H1 (cell line): Measurements from ENCODE around the gene TPBGL. TPM values are rescaled to one million over a fixed set of nuclear protein-coding genes. Genes with fewer than 3 reads are reported as not detected.

Experiments
- BRCA1 ChIP-seq: IDR thresholded peaks from 2 replicates; pipeline ENCODE4 v1.6.1; 2012; ENCODE audit warnings: low read depth, low read length, improper control_type of control experiment
- CBX8 ChIP-seq: fragments of 300-800, 300-1000 bp; sonication (generic); IDR thresholded peaks from 2 replicates; pipeline ENCODE4 v1.7.1; 2016; ENCODE audit warnings: low read depth, low read length, borderline replicate concordance
- HDAC6 ChIP-seq: IDR thresholded peaks from one replicate; pipeline ENCODE4 v1.7.1; 2012; ENCODE audit warnings: low read depth, mild to moderate bottlenecking, inconsistent platforms, low read length, moderate library complexity
- JUN ChIP-seq: IDR thresholded peaks from 2 replicates; pipeline ENCODE4 v1.6.1; 2011; ENCODE audit warnings: low read depth, mild to moderate bottlenecking, improper control_type of control experiment, low read length
- KDM5A ChIP-seq: fragments of 200-600 bp; IDR thresholded peaks from 2 replicates; pipeline ENCODE4 v1.7.1; 2012; ENCODE audit warnings: mild to moderate bottlenecking, low read length, inconsistent platforms, mixed read lengths
- PHF8 ChIP-seq: fragments of 200-600 bp; sonication (generic); conservative IDR thresholded peaks from 2 replicates; pipeline ENCODE4 v1.7.1; 2012; ENCODE audit warnings: low read depth, mild to moderate bottlenecking, inconsistent platforms, low read length, moderate library complexity
- RBBP5 ChIP-seq: IDR thresholded peaks from 2 replicates; pipeline ENCODE4 v1.7.1; 2012; ENCODE audit warnings: low read depth, mild to moderate bottlenecking, inconsistent platforms, low read length, moderate library complexity, borderline replicate concordance
- RXRA ChIP-seq: IDR thresholded peaks from 2 replicates; pipeline ENCODE4 v1.6.1; 2011; ENCODE audit warnings: low read depth, mild to moderate bottlenecking, low read length, moderate library complexity; ENCODE audit not compliant: insufficient read depth
- SUZ12 ChIP-seq: fragments of 200-600 bp; sonication (generic); IDR thresholded peaks from 2 replicates; pipeline ENCODE4 v1.6.1; 2012; ENCODE audit warnings: mild to moderate bottlenecking, inconsistent platforms, low read length, moderate library complexity, mixed read lengths
- YY1 ChIP-seq: IDR thresholded peaks from 2 replicates; pipeline ENCODE4 v1.6.1; 2011; ENCODE audit warnings: low read depth, mild to moderate bottlenecking, low read length
- polyA plus RNA-seq, 7 experiments: library from polyadenylated mRNA; depleted of rRNA in 3 of 7; stranded (reverse) in 5 of 7; unstranded in 2 of 7; fragments of >200 nt in 5 of 7; fragments of 200-250 nt in 2 of 7; gene quantifications; 1 replicate in 5 of 7; 2 replicates in 1 of 7; 4 replicates in 1 of 7; pipeline versions ENCODE4 v1.2.1 to v1.2.3, GENCODE V29; 2011 to 2013; ENCODE audit warnings: missing spikeins in 2 of 7, mixed read lengths in 2 of 7
- total RNA-seq: library from RNA; stranded (reverse); fragmentation: NEBNext Ultra II Directional; extraction: Animal tissue kit (Norgen Biotek cat#: 25700); gene quantifications from 2 replicates; pipeline ENCODE4 v1.2.1, GENCODE V29; 2021
- TF ChIP-seq, protein P1 (sequence below): fragments of 300-600 bp; sonication (generic); IDR thresholded peaks from 2 replicates; pipeline ENCODE4 v1.7.1; 2012; ENCODE audit warnings: low read length, moderate library complexity, mild to moderate bottlenecking, inconsistent platforms; ENCODE audit not compliant: insufficient replicate concordance

TPBGL gene
- total and polyA plus RNA-seq, 2 of the 8 experiments (the other 6 are each of a cell fraction or from before 2014, with no cell fraction given): 0.26 to 0.37 TPM

DNA sequence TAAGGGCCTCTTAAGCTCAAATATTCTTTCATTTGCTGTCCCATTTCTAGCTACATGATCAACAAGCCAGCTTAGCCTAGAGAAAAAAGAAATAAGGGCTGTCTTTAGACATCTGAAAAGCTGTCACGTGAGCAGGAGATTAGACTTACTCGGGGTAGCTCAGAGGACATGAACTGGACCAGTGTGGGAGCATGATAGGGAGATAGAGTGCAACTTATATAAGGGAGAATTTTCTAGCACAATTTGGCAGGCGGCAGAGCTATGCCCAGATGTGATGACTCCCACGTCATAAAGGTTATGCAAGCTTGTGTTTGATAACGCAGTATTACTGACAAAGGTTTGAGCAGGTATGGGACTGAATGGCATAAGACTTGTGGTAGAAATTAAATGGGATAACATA lies 28.2 kb upstream of the TPBGL start (continued):
- TF ChIP-seq, protein P1, sequence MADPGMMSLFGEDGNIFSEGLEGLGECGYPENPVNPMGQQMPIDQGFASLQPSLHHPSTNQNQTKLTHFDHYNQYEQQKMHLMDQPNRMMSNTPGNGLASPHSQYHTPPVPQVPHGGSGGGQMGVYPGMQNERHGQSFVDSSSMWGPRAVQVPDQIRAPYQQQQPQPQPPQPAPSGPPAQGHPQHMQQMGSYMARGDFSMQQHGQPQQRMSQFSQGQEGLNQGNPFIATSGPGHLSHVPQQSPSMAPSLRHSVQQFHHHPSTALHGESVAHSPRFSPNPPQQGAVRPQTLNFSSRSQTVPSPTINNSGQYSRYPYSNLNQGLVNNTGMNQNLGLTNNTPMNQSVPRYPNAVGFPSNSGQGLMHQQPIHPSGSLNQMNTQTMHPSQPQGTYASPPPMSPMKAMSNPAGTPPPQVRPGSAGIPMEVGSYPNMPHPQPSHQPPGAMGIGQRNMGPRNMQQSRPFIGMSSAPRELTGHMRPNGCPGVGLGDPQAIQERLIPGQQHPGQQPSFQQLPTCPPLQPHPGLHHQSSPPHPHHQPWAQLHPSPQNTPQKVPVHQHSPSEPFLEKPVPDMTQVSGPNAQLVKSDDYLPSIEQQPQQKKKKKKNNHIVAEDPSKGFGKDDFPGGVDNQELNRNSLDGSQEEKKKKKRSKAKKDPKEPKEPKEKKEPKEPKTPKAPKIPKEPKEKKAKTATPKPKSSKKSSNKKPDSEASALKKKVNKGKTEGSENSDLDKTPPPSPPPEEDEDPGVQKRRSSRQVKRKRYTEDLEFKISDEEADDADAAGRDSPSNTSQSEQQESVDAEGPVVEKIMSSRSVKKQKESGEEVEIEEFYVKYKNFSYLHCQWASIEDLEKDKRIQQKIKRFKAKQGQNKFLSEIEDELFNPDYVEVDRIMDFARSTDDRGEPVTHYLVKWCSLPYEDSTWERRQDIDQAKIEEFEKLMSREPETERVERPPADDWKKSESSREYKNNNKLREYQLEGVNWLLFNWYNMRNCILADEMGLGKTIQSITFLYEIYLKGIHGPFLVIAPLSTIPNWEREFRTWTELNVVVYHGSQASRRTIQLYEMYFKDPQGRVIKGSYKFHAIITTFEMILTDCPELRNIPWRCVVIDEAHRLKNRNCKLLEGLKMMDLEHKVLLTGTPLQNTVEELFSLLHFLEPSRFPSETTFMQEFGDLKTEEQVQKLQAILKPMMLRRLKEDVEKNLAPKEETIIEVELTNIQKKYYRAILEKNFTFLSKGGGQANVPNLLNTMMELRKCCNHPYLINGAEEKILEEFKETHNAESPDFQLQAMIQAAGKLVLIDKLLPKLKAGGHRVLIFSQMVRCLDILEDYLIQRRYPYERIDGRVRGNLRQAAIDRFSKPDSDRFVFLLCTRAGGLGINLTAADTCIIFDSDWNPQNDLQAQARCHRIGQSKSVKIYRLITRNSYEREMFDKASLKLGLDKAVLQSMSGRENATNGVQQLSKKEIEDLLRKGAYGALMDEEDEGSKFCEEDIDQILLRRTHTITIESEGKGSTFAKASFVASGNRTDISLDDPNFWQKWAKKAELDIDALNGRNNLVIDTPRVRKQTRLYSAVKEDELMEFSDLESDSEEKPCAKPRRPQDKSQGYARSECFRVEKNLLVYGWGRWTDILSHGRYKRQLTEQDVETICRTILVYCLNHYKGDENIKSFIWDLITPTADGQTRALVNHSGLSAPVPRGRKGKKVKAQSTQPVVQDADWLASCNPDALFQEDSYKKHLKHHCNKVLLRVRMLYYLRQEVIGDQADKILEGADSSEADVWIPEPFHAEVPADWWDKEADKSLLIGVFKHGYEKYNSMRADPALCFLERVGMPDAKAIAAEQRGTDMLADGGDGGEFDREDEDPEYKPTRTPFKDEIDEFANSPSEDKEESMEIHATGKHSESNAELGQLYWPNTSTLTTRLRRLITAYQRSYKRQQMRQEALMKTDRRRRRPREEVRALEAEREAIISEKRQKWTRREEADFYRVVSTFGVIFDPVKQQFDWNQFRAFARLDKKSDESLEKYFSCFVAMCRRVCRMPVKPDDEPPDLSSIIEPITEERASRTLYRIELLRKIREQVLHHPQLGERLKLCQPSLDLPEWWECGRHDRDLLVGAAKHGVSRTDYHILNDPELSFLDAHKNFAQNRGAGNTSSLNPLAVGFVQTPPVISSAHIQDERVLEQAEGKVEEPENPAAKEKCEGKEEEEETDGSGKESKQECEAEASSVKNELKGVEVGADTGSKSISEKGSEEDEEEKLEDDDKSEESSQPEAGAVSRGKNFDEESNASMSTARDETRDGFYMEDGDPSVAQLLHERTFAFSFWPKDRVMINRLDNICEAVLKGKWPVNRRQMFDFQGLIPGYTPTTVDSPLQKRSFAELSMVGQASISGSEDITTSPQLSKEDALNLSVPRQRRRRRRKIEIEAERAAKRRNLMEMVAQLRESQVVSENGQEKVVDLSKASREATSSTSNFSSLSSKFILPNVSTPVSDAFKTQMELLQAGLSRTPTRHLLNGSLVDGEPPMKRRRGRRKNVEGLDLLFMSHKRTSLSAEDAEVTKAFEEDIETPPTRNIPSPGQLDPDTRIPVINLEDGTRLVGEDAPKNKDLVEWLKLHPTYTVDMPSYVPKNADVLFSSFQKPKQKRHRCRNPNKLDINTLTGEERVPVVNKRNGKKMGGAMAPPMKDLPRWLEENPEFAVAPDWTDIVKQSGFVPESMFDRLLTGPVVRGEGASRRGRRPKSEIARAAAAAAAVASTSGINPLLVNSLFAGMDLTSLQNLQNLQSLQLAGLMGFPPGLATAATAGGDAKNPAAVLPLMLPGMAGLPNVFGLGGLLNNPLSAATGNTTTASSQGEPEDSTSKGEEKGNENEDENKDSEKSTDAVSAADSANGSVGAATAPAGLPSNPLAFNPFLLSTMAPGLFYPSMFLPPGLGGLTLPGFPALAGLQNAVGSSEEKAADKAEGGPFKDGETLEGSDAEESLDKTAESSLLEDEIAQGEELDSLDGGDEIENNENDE: no peak
- TF ChIP-seq CBX8: no peak
- no peak for TF ChIP-seq RBBP5
- no peak for TF ChIP-seq HDAC6
- no peak for TF ChIP-seq YY1
- TF ChIP-seq SUZ12: no peak
- TF ChIP-seq PHF8: no peak
- TF ChIP-seq JUN: no peak
- TF ChIP-seq KDM5A: no peak
- TF ChIP-seq BRCA1: no peak
- no peak for TF ChIP-seq RXRA
